DOHH2 (cell line): ENCODE measurements around the gene TRMT2B.

Experiments used
- H3F3A ChIP-seq: fragments of 200-600 bp; sonication (generic), shearing (Covaris generic); 2 replicates; pipeline ENCODE4 v1.6.0; 2016; ENCODE audit warnings: antibody characterized with exemption, mild to moderate bottlenecking; ENCODE audit not compliant: control insufficient read depth, insufficient read depth
- H3K27ac ChIP-seq: fragments of 200-600 bp; sonication (generic); 2 replicates; pipeline ENCODE4 v1.5.1; 2014; ENCODE audit warnings: low read depth, mild to moderate bottlenecking, low read length, moderate library complexity
- H3K27me3 ChIP-seq: fragments of 200-600 bp; sonication (generic); 2 replicates; pipeline ENCODE4 v1.6.1; 2014; ENCODE audit warnings: mild to moderate bottlenecking, low read length, mixed read lengths; ENCODE audit not compliant: control insufficient read depth
- H3K36me3 ChIP-seq: fragments of 200-600 bp; sonication (generic); 2 replicates; pipeline ENCODE4 v1.6.1; 2014; ENCODE audit warnings: mild to moderate bottlenecking, low read length, moderate library complexity, mixed read lengths; ENCODE audit not compliant: control insufficient read depth
- H3K4me1 ChIP-seq: fragments of 200-600 bp; sonication (generic); 2 replicates; pipeline ENCODE4 v1.6.1; 2014; ENCODE audit warnings: mild to moderate bottlenecking, low read length, mixed read lengths; ENCODE audit not compliant: control insufficient read depth
- H3K4me2 ChIP-seq: fragments of 200-600 bp; sonication (generic); 2 replicates; pipeline ENCODE4 v1.6.0; 2014; ENCODE audit warnings: mild to moderate bottlenecking, low read length, moderate library complexity
- H3K4me3 ChIP-seq: fragments of 200-600 bp; sonication (generic); 2 replicates; pipeline ENCODE4 v1.5.1; 2014; ENCODE audit warnings: mild to moderate bottlenecking, low read length, mixed read lengths
- H3K79me2 ChIP-seq: fragments of 200-600 bp; sonication (generic); 2 replicates; pipeline ENCODE4 v1.6.1; 2014; ENCODE audit warnings: mild to moderate bottlenecking, low read length, mixed read lengths; ENCODE audit not compliant: control insufficient read depth
- H3K9me2 ChIP-seq: fragments of 200-600 bp; sonication (generic); replicated peaks from 2 replicates; pipeline ENCODE4 v1.6.1; 2014; ENCODE audit warnings: mild to moderate bottlenecking, low read length, mixed read lengths; ENCODE audit not compliant: control insufficient read depth
- H3K9me3 ChIP-seq: fragments of 200-600 bp; sonication (generic); 2 replicates; pipeline ENCODE4 v1.6.1; 2014; ENCODE audit warnings: antibody characterized with exemption, low read length, mixed read lengths; ENCODE audit not compliant: control insufficient read depth, insufficient read depth
- H4K20me1 ChIP-seq: fragments of 200-600 bp; sonication (generic); 2 replicates; pipeline ENCODE4 v1.6.0; 2014; ENCODE audit warnings: low read depth, mild to moderate bottlenecking, antibody characterized with exemption, low read length, moderate library complexity; ENCODE audit not compliant: control insufficient read depth, insufficient read depth
- CTCF ChIP-seq: fragments of 200-600 bp; sonication (generic); IDR thresholded peaks from one replicate; pipeline ENCODE4 v1.5.1; 2014; ENCODE audit warnings: antibody characterized with exemption, mild to moderate bottlenecking, low read depth, low read length; ENCODE audit not compliant: poor library complexity, severe bottlenecking
- EZH2phosphoT487 ChIP-seq: fragments of 200-600 bp; sonication (generic); IDR thresholded peaks from 2 replicates; pipeline ENCODE4 v1.6.1; 2017; ENCODE audit warnings: borderline replicate concordance, mild to moderate bottlenecking, antibody characterized with exemption, low read length, moderate library complexity, mixed read lengths

The TRMT2B gene

GRCh38 chrX:101051549-101052302, at the start of gene TRMT2B:
Gene TRMT2B, minus strand, starts transcription at chrX:101052111. Its CDS starts 9,822 bp downstream, at chrX:101042289.
- peaks cover 9% of the 10 kb centered on the region for H3K4me1 ChIP-seq
- peak within 1 kb of the TSS; percentile 95 for H3K4me3 ChIP-seq
- H3K79me2 ChIP-seq: peaks cover 24% of the 10 kb centered on the region
- H3K4me2 ChIP-seq: peak within 1 kb of the TSS; percentile 80
- H3K27me3 ChIP-seq: no peaks in the 10 kb centered on the region
- TF ChIP-seq CTCF (no peak), EZH2phosphoT487 (no peak)
- no peaks in the 10 kb centered on the region for H4K20me1 ChIP-seq
- H3K36me3 ChIP-seq: peaks cover 4% of the 10 kb centered on the region; the same call in 1 of the 2 replicates
- H3K9me3 ChIP-seq: no peaks in the 10 kb centered on the region
- no peaks in the 10 kb centered on the region for H3F3A ChIP-seq
- H3K27ac ChIP-seq: peak within 1 kb of the TSS; percentile 61
- H3K9me2 ChIP-seq: no peaks in the 10 kb centered on the region

GRCh38 chrX:101097546-101098453, 45.9 kb upstream of the TRMT2B start, which contains the start of gene CENPI:
Gene CENPI, plus strand, starts transcription at chrX:101098204. Its CDS starts 2,867 bp downstream, at chrX:101101071.
- H3K9me2 ChIP-seq: no peaks in the 10 kb centered on the region
- H3K79me2 ChIP-seq: peaks cover 36% of the 10 kb centered on the region
- no peak for TF ChIP-seq EZH2phosphoT487
- no peak for TF ChIP-seq CTCF
- peak within 1 kb of the TSS; percentile 87 for H3K4me3 ChIP-seq
- H3K4me2 ChIP-seq: peak within 1 kb of the TSS; percentile 75
- H4K20me1 ChIP-seq: no peaks in the 10 kb centered on the region
- no peaks in the 10 kb centered on the region for H3K9me3 ChIP-seq
- H3K4me1 ChIP-seq: peaks cover 31% of the 10 kb centered on the region
- H3F3A ChIP-seq: no peaks in the 10 kb centered on the region
- H3K27ac ChIP-seq: peak within 1 kb of the TSS; percentile 56
- peaks cover 37% of the 10 kb centered on the region for H3K36me3 ChIP-seq
- H3K27me3 ChIP-seq: no peaks in the 10 kb centered on the region

- no peaks in the 10 kb centered on the region for H4K20me1 ChIP-seq
- H3K9me2 ChIP-seq: no peaks in the 10 kb centered on the region
- no peak overlapping the region for H3K4me3 ChIP-seq
- TF ChIP-seq EZH2phosphoT487 (no peak), CTCF (no peak)
- H3K9me3 ChIP-seq: no peaks in the 10 kb centered on the region
- H3K4me2 ChIP-seq: no peak overlapping the region
- no peak overlapping the region for H3K27ac ChIP-seq
- no peaks in the 10 kb centered on the region for H3K36me3 ChIP-seq
- H3F3A ChIP-seq: no peaks in the 10 kb centered on the region
- H3K27me3 ChIP-seq: no peaks in the 10 kb centered on the region
- H3K79me2 ChIP-seq: no peaks in the 10 kb centered on the region
- peaks cover 1% of the 10 kb centered on the region for H3K4me1 ChIP-seq
Observed at GRCh38 chrX:101091817-101092216, 39.9 kb upstream of the TRMT2B start.
